CD4-positive, alpha-beta T cell treated with Interleukin-2 at 100 ng/mL for 4 hours (primary cell): ENCODE data around the gene ENTPD7.
"Not testable (repeated sequence)": the region's sequence is repeated elsewhere in the genome, so short reads cannot be mapped to it uniquely, and the experiment has no call there.

ENCODE experiments used
- DNase-seq: peaks from one replicate; pipeline ENCODE4 v3.0.0-alpha.2; 2020; ENCODE audit warnings: low spot score

ENTPD7 gene

DNA sequence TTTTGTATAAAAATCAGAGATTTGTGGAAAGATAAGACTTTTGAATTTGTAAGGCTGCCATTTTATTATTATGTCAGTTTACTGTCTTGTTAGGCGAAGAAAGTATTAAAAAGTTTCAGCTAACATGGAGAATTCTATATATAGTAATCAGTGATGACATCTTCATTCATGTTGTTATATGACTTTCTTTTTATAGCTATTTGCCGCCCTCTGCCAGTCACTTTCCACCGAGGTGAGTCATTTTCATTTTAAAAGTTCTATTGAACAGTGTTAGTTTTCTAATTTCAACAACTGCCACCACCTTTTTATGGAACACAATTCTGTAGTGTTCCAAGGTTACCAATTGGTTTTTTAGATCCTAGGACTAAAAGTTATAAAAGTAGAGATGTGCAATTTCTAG, 84.5 kb downstream of the ENTPD7 start:
- DNase-seq = no peak

DNA sequence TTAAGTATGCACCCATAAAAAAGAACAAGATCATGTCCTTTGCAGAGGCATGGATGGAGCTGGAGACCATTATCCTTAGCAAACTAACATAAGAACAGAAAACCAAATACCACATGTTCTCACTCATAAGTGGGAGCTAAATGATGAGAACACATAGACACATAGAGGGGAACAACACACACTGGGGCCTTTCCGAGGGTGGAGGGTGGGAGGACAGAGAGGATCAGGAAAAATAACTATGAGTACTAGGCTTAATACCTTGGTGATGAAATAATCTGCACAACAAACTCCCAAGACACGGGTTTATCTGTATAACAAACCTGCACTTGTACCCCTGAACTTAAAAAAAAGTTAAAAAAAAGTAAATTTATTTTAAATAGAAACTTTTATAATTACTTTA, 86.9 kb downstream of the ENTPD7 start:
- not testable (repeated sequence) for DNase-seq

DNA sequence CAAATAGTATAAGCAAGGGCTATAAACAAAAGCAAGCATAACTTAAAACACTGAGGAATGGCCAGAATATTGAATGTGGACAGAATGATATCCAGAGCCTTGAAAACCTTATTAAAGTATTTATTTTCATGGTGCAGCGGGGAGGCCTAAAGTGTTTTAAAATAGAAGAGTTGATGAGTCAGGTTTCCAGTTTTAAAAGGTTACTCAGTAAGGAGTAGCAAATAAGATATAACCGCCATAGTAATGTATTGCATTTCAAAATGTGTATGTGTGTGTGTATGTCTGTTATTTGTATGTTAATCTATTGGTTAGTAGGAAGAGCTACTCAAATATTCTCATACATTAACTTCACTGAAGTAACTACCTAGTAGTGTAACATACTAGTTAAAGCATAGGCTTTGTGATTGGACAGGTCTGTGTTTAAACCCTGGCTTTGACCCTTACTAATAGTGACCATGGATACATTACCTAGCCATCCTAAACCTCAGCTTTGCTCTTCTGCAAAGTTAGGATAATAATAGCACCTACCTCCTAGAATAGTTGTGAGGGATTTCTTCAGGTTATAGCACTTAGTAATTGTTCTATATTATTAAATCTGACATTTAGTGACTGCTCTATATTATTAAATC, 89.6 kb downstream of the ENTPD7 start:
- DNase-seq = no peak

DNA sequence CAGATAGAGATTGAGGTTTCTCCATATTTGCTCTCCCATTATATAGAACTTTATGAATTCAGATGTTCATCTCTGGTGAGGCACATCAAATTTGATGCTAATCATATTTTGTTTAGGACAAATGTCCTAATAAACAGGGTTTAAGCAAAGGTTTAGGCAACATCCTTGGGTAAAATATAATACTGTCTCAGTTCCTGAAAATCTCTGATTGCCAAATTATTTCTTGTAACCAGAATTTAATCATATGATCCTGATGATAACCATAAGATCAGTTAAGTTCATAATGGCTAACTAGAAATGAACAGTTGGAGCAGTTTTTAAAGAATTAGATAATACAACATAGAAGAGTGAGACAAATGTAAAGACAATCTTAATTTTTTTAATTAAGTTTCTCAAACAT, 91.3 kb downstream of the ENTPD7 start:
- DNase-seq = no peak

DNA sequence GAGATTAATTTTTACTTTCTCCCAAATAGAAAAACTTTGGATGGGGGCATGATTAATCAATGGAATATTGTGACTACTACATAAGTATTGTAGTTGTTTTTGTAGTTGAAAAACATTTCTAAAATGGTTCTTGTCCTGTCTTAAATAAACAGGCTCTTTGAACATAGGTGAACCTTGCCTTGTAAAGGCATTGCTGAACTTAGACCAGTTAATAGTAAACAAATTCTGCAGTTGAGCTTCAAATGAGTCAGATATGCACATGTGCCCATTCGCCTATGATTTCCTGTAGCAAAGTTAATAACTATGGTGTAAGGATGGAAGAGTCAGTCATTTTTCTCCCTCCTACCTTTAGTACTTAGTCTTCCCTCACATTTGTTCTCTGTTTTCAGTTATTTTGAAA, 95.4 kb downstream of the ENTPD7 start:
- no peak for DNase-seq
